ENCODE measurements around the gene ALB.

The ALB gene

GRCh38 chr4:73451981-73452747 lies 48.1 kb downstream of the ALB start:
- DNase-seq (ENCODE audit: low spot score) = no peak

DNA sequence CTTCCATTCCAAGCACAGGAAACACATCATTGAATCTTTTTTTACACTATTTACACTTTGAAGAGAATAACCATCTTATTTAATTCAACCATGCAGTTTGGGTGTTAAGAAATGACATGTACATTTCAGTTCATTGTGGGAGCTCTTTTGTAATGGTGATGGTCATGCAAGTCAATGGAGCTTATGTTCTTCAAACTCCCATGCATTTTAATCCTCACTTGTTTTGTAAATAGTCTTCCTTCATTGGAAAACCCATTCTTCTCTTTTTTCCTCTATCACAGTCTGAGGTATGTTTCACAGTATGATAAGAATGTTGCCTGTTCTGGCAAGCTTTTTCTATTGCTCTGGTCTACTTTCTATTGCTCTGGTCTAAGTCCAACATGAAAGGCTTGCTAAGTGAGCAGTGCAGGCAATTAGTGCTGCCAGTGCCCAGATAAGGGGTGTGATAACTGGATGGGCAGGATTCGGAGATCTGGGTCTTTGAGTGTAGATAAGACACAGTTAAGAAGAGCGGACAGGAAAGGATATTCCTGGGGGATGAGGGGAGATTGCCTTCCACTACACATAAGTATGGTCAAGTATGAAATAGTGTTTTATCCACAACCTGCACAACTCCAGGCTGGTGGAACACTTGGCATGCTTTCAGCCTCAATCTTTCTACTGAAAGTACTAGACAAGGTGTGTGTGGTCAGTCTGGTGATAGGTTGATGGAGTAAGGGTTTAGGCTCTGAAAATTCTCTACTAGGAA lies 49.0 kb downstream of the ALB start:
- DNase-seq (ENCODE audit: low spot score) = no peak

GRCh38 chr4:73453701-73454005 lies 49.6 kb downstream of the ALB start:
- no peak for DNase-seq (ENCODE audit: low spot score)

GRCh38 chr4:73454920-73455319 lies 50.8 kb downstream of the ALB start:
- no peak for DNase-seq (ENCODE audit: low spot score)

- DNase-seq (ENCODE audit: low spot score) = no peak
Observed at GRCh38 chr4:73456177-73457022, 52.3 kb downstream of the ALB start.

- DNase-seq (ENCODE audit: low spot score) = no peak
Observed at GRCh38 chr4:73458184-73459047, 54.3 kb downstream of the ALB start.

DNA sequence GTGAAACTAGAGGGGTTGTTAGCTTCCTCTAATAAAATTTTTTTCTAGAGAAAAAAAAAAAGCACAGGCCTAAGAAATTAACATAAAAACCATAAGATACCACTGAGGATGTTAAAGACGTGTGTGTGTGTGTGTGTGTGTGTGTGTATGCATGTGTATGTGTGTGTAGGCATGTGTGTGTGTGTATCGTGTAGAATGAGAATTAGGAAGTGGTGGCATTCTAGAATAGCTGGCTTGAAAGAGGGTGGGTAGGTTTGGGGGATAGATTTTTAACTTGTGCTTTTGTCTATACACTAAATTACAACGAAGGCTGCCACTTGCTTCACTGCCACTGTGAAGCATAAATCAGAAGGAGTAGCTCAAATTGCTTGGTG lies 54.9 kb downstream of the ALB start:
- no peak for DNase-seq (ENCODE audit: low spot score)

- DNase-seq (ENCODE audit: low spot score) = no peak
Observed at GRCh38 chr4:73460913-73461522, 56.9 kb downstream of the ALB start.

GRCh38 chr4:73468170-73468569 lies 64.1 kb downstream of the ALB start:
- DNase-seq (ENCODE audit: low spot score) = no peak

DNA sequence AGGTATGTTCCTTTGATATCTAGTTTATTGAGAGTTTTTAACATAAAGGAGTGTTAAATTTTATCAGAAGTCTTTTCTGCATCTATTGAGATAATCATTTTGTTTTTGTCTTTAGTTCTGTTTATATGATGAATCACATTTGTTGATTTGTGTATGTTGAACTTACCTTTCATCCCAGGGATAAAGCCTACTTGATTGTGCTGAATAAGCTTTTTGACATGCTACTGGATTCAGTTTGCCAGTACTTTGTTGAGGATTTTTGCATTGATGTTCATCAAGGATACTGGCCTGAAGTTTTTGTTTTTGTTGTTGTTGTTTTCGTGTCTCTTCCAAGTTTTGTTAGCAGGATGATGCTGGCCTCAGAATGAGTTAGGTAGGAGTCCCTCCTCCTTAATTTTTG lies 66.6 kb downstream of the ALB start:
- no peak for DNase-seq (ENCODE audit: low spot score)
